Measurements from ENCODE around the gene GTF2A1.

The GTF2A1 gene

GRCh38 chr14:81170104-81170828 is 50.5 kb downstream of the GTF2A1 start:
- H3K4me3 ChIP-seq (ENCODE audit: low read length), result peak overlapping the region; percentile 78
- peak; percentile 93 for TF ChIP-seq CTCF (conservative IDR thresholded peaks at IDR 0.05; ENCODE audit: low read depth, low read length)
- DNase-seq (ENCODE audit: low read depth), result peak; percentile 34

DNA sequence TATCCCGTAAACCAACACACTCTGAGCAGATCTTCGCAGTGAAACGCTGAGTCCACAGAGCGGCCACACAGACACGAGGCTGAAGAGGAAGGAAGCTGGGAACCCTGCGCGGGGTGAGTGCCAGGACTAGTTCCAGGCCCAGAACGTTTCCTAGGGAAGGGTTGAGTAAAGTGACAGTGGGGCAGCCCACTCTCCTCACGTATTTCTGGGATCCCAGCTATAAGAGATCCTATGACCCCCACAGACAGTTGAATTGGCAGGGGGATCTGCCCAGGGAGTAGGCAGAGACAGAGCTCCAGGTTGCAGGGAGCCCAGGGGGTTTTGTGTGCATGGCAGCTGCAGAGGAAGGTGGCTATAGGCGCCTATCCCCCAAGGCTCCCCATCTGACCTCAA is 51.1 kb downstream of the GTF2A1 start:
- TF ChIP-seq CTCF (conservative IDR thresholded peaks at IDR 0.05; ENCODE audit: low read depth, low read length), result no peak
- DNase-seq (ENCODE audit: low read depth), result no peak
- H3K4me3 ChIP-seq (ENCODE audit: low read length), result peak overlapping the region; percentile 78

- no peak for DNase-seq (ENCODE audit: low read depth)
- TF ChIP-seq CTCF (conservative IDR thresholded peaks at IDR 0.05; ENCODE audit: low read depth, low read length), result no peak
- peak overlapping the region; percentile 78 for H3K4me3 ChIP-seq (ENCODE audit: low read length)
Observed at GRCh38 chr14:81169267-81169666, 51.5 kb downstream of the GTF2A1 start.

- H3K4me3 ChIP-seq (ENCODE audit: low read length), result no peak overlapping the region
- no peak for TF ChIP-seq CTCF (conservative IDR thresholded peaks at IDR 0.05; ENCODE audit: low read depth, low read length)
- no peak for DNase-seq (ENCODE audit: low read depth)
Observed at GRCh38 chr14:81166121-81166520, 54.6 kb downstream of the GTF2A1 start.

GRCh38 chr14:81165188-81165587 is 55.6 kb downstream of the GTF2A1 start:
- H3K4me3 ChIP-seq (ENCODE audit: low read length), result no peak overlapping the region
- TF ChIP-seq CTCF (conservative IDR thresholded peaks at IDR 0.05; ENCODE audit: low read depth, low read length), result no peak
- no peak for DNase-seq (ENCODE audit: low read depth)

- peak; percentile 72 for DNase-seq (ENCODE audit: low read depth)
- TF ChIP-seq CTCF (conservative IDR thresholded peaks at IDR 0.05; ENCODE audit: low read depth, low read length), result peak; percentile 97
- no peak overlapping the region for H3K4me3 ChIP-seq (ENCODE audit: low read length)
Observed at GRCh38 chr14:81164167-81164774, 56.5 kb downstream of the GTF2A1 start.

DNA sequence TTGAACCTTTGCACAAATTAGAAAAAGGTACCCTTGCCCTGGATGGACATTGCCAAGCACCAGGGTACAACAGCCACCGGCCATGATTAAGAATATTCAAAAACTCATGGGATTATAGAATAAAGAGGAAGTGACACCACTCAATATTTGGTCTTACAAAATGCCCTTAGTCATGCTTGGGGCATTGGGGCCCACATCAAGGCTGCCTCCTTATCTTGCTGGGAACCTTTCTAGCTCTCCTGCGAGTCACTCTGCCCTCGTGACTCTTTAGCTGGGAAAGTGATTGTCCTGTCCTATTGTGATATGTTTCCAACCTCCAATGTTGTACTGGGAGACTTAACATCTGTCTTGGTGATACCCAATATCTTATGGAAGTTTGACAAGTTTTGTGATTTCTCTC is 57.8 kb downstream of the GTF2A1 start:
- TF ChIP-seq CTCF (conservative IDR thresholded peaks at IDR 0.05; ENCODE audit: low read depth, low read length), result no peak
- DNase-seq (ENCODE audit: low read depth), result no peak
- no peak overlapping the region for H3K4me3 ChIP-seq (ENCODE audit: low read length)

Measured in retinal pigment epithelial cell (primary cell).